Esophagus muscularis mucosa (tissue), 4 donors: ENCODE results near the gene GPR78. TPM values are rescaled to one million over a fixed set of nuclear protein-coding genes. Genes with fewer than 3 reads are reported as not detected.

Experiments
- DNase-seq: peaks from one replicate; pipeline ENCODE4 v3.0.0-alpha.2; 2017; ENCODE audit errors: extremely low spot score
- H3K27ac ChIP-seq, 4 donors: fragments of 200-600 bp; sonication (generic); replicated peaks in 1 of 4; 1 replicate in 3 of 4; 2 replicates in 1 of 4; pipeline ENCODE4 v1.5.1; 2016 to 2019; ENCODE audit warnings: mild to moderate bottlenecking in 1 of 4
- H3K27me3 ChIP-seq, 4 donors: fragments of 200-600 bp; sonication (generic); one replicate each; pipeline versions ENCODE4 v1.5.1 to v1.6.0; 2016 to 2019
- H3K36me3 ChIP-seq, 4 donors: fragments of 200-600 bp; sonication (generic); one replicate each; pipeline ENCODE4 v1.5.1; 2016 to 2019
- H3K4me1 ChIP-seq, 4 donors: fragments of 200-600 bp; sonication (generic); one replicate each; pipeline ENCODE4 v1.5.1; 2016 to 2019
- H3K4me3 ChIP-seq, 4 donors: fragments of 200-600 bp; sonication (generic); 1 replicate in 2 of 4; 2 replicates in 2 of 4; pipeline ENCODE4 v1.5.1; 2016 to 2019; ENCODE audit warnings: mild to moderate bottlenecking in 4 of 4, moderate library complexity in 1 of 4
- H3K9me3 ChIP-seq, 4 donors: fragments of 200-600 bp; sonication (generic); 1 replicate in 3 of 4; 2 replicates in 1 of 4; pipeline ENCODE4 v1.5.1; 2016 to 2019
- EP300 ChIP-seq: sonication (generic); formaldehyde crosslinking; IDR thresholded peaks from one replicate; pipeline ENCODE4 v1.6.1; 2017; ENCODE audit warnings: antibody characterized with exemption
- POLR2A ChIP-seq: fragments of 450-650 bp; IDR thresholded peaks from one replicate; pipeline ENCODE4 v1.6.1; 2017; ENCODE audit warnings: antibody characterized with exemption, moderate library complexity, mild to moderate bottlenecking, low read depth
- POLR2AphosphoS5 ChIP-seq, 2 donors: sonication (generic); formaldehyde crosslinking; IDR thresholded peaks; one replicate each; pipeline ENCODE4 v1.6.1; 2017; ENCODE audit warnings: antibody characterized with exemption in 2 of 2
- WGBS: methylation state at CpG from one replicate; pipeline ENCODE4 v1.1.5; 2018; 5-methylcytosine and 5-hydroxymethylcytosine counted together
- intact Hi-C: fragments of 100-400 bp; cut with DNase I; formaldehyde crosslinking; loops from one replicate; pipeline ENCODE4 v1.15.1; 2023
- total RNA-seq, 4 donors: library from RNA; depleted of rRNA; stranded (reverse); fragments of >200 nt; gene quantifications; one replicate each; pipeline versions ENCODE4 v1.1.0 to v1.2.1, GENCODE V29; 2016
- TF ChIP-seq, protein P1 (sequence below), 3 experiments: fragments of 200-600 bp in 2 of 3; fragments of 450-650 bp in 1 of 3; sonication (generic) in 2 of 3; IDR thresholded peaks; one replicate each; pipeline ENCODE4 v1.5.1; 2017 to 2019; ENCODE audit warnings: antibody characterized with exemption in 3 of 3, mild to moderate bottlenecking in 2 of 3, moderate library complexity in 1 of 3

Gene GPR78
- total RNA-seq, 4 donors from 2014 or later, result not detected

DNA sequence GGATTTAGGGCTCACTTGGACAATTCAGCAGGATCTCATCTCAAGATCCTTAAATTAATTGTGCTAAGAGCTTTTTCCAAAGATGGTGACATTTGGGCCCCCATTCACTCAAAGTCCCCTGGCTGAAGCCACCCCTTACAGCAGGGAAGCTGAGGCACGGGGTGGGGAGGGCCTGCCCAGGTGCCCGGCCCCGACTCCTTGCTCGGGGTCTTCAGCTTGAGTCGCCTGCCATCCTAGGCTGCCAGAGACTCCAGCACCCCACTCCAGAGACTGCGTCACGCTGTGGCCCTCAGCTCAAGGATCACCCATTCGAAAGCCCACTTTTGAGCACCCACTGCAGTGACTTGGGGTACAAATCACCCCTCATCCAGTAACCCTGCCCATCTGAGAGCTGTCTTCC lies 39.2 kb upstream of the GPR78 start:
- 66% methylated on average over 7 of the region's 8 CpGs for WGBS
- Histone ChIP-seq H3K27me3 (peaks cover 0 to 14% (median 0%) of the 10 kb centered on the region in 4 donors), H3K36me3 (no peaks in the 10 kb centered on the region), H3K4me1 (peaks cover 0 to 13% (median 11%) of the 10 kb centered on the region in 4 donors), H3K27ac (no peak overlapping the region), H3K4me3 (no peak overlapping the region), H3K9me3 (no peaks in the 10 kb centered on the region)
- intact Hi-C loops, result no loop called here
- no peak for DNase-seq
- no peak for TF ChIP-seq EP300
- TF ChIP-seq, protein P1, sequence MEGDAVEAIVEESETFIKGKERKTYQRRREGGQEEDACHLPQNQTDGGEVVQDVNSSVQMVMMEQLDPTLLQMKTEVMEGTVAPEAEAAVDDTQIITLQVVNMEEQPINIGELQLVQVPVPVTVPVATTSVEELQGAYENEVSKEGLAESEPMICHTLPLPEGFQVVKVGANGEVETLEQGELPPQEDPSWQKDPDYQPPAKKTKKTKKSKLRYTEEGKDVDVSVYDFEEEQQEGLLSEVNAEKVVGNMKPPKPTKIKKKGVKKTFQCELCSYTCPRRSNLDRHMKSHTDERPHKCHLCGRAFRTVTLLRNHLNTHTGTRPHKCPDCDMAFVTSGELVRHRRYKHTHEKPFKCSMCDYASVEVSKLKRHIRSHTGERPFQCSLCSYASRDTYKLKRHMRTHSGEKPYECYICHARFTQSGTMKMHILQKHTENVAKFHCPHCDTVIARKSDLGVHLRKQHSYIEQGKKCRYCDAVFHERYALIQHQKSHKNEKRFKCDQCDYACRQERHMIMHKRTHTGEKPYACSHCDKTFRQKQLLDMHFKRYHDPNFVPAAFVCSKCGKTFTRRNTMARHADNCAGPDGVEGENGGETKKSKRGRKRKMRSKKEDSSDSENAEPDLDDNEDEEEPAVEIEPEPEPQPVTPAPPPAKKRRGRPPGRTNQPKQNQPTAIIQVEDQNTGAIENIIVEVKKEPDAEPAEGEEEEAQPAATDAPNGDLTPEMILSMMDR (IDR thresholded peaks at IDR 0.05), result no peak
- TF ChIP-seq POLR2A, result no peak
- TF ChIP-seq POLR2AphosphoS5 (IDR thresholded peaks at IDR 0.05), result no peak

DNA sequence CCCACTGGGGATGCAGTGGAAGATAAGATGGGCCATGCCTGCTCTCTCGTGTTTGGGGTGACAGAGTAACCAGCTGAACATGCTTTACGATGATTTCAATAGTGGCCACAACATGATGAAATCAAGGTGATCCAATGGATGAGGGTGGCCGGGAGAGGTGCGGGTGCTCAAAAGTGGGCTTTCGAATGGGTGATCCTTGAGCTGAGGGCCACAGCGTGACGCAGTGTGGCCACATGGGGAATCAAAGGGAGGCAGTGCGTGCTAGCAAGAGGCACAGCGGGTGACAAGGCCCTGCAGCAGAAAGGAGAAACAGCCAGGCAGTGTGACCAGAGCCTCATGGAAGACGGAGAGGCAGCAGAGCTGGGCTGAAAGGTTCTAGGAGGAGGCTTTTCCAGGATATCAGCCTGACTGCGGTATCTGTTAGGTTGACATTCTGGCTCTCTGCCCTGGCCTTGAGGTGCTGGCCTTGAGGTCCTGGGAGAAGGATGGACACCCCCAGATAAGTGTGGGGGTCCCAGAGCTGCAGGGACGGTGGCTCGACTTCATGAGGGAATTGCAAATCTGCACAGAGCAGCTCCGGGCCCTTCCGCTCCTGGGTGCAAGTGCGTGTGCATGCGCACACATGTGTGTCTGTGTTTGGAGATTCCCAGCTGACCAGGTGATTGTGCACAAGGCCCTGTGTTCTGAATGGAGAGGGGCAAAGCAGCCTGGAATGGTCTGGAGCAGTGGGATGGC lies 38.0 kb upstream of the GPR78 start:
- Histone ChIP-seq H3K36me3 (no peaks in the 10 kb centered on the region), H3K4me3 (no peak overlapping the region), H3K4me1 (peaks cover 0 to 8% (median 6%) of the 10 kb centered on the region in 4 donors), H3K9me3 (no peaks in the 10 kb centered on the region), H3K27ac (no peak overlapping the region), H3K27me3 (peaks cover 0 to 14% (median 0%) of the 10 kb centered on the region in 4 donors)
- TF ChIP-seq EP300 (no peak), POLR2A (no peak), POLR2AphosphoS5 (IDR thresholded peaks at IDR 0.05) (no peak)
- TF ChIP-seq, protein P1 (IDR thresholded peaks at IDR 0.05), result no peak
- WGBS, result 88% methylated on average over 14 of the region's 17 CpGs
- no peak for DNase-seq
- intact Hi-C loops, result no loop called here

DNA sequence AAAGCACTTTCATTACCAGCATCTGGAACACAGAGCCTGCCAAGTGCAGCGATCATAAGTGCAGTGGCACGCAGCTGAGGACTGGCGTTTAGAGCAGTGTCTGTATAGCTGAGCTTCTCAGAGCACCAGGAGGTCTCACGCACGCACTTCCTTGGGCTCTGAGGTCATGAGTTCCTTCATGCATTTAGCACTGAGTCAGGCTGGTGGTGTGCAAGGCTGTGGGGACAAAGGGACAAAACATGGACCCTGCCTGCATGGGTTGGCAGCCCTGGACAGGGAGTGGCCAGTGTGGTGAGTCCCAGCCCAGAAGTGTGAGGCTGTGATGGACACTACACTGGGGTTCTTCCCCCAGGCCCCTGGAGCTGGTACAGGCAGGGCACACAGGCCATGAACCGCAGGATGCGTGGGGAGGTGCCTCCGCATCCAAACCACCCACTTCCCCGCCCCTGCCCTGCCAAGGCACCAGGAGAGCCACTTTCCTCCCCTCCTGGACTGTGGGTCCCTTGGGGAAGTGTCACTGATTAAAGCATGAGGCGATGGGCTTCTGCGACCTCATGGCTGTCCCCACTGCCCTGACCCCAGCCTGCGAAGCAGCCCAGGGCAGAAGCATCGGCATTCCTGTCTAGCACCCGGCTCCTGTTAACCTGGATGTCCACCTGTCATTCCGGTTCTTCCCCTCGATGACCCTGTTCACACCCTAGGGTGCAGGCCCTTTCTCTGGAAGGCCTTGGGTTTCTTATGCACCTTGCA lies 37.2 kb upstream of the GPR78 start:
- Histone ChIP-seq H3K4me1 (no peaks in the 10 kb centered on the region), H3K27me3 (peaks cover 0 to 21% (median 0%) of the 10 kb centered on the region in 4 donors), H3K4me3 (no peak overlapping the region), H3K9me3 (no peaks in the 10 kb centered on the region), H3K27ac (no peak overlapping the region), H3K36me3 (no peaks in the 10 kb centered on the region)
- no peak for DNase-seq
- 90% methylated on average over 11 of the region's 16 CpGs for WGBS
- intact Hi-C loops, result no loop called here
- no peak for TF ChIP-seq POLR2AphosphoS5 (IDR thresholded peaks at IDR 0.05)
- no peak for TF ChIP-seq EP300
- TF ChIP-seq, protein P1 (IDR thresholded peaks at IDR 0.05), result no peak

DNA sequence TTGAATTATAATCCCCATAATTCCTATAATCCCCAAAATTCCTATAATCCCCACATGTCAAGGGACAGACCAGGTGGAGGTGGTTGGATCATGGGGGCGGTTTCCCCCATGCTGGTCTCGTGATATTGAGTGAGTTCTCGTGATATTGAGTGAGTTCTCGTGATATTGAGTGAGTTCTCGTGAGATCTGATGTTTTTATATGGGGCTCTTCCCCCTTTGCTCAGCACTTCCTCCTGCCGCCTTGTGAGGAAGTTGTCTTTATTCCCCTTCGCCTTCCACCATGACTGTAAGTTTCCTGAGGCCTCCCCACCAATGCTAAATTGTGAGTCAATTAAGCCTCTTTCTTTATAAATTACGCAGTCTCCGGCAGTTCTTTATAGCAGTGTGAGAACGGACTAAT lies 36.6 kb upstream of the GPR78 start:
- no peak for DNase-seq
- H3K27ac ChIP-seq, result no peak overlapping the region
- intact Hi-C loops, result no loop called here
- no peaks in the 10 kb centered on the region for H3K4me1 ChIP-seq
- H3K9me3 ChIP-seq, result no peaks in the 10 kb centered on the region
- no peaks in the 10 kb centered on the region for H3K36me3 ChIP-seq
- TF ChIP-seq POLR2A (no peak), EP300 (no peak), POLR2AphosphoS5 (IDR thresholded peaks at IDR 0.05) (no peak)
- TF ChIP-seq, protein P1 (IDR thresholded peaks at IDR 0.05), result no peak
- H3K4me3 ChIP-seq, result no peak overlapping the region
- H3K27me3 ChIP-seq, result peaks cover 0 to 23% (median 0%) of the 10 kb centered on the region in 4 donors
- WGBS, result 86% methylated on average over 10 of the region's 10 CpGs
